H9 (cell line): ENCODE data around the gene CNMD. TPM values are rescaled to one million over a fixed set of nuclear protein-coding genes. Genes with fewer than 3 reads are reported as not detected.

Source experiments
- DNase-seq: peaks from one replicate; pipeline ENCODE4 v3.0.0-alpha.2; 2017
- H2AFZ ChIP-seq: one replicate; pipeline ENCODE4 v1.6.1; 2013; ENCODE audit warnings: mild to moderate bottlenecking, low read length, control low read depth, moderate library complexity
- H2AK5ac ChIP-seq: 2 replicates; pipeline ENCODE4 v1.6.1; 2013; ENCODE audit warnings: low read length, control low read depth, mixed read lengths; ENCODE audit not compliant: insufficient read length
- H2BK120ac ChIP-seq: one replicate; pipeline ENCODE4 v1.6.1; 2013; ENCODE audit warnings: low read depth, mild to moderate bottlenecking, low read length, control low read depth, inconsistent platforms; ENCODE audit not compliant: poor library complexity, severe bottlenecking
- H2BK12ac ChIP-seq: 2 replicates; pipeline ENCODE4 v1.6.1; 2013; ENCODE audit warnings: low read length, control low read depth, mixed read lengths, low read depth; ENCODE audit not compliant: insufficient read length
- H2BK15ac ChIP-seq: 2 replicates; pipeline ENCODE4 v1.6.1; 2013; ENCODE audit warnings: low read depth, low read length, control low read depth
- H2BK20ac ChIP-seq: one replicate; pipeline ENCODE4 v1.6.1; 2013; ENCODE audit warnings: low read depth, mild to moderate bottlenecking, low read length, control low read depth, inconsistent platforms; ENCODE audit not compliant: poor library complexity, severe bottlenecking
- H2BK5ac ChIP-seq: 2 replicates; pipeline ENCODE4 v1.6.1; 2013; ENCODE audit warnings: low read length, control low read depth, mixed read lengths; ENCODE audit not compliant: insufficient read length
- H3K14ac ChIP-seq: 2 replicates; pipeline ENCODE4 v1.6.1; 2013; ENCODE audit warnings: low read length, control low read depth; ENCODE audit not compliant: insufficient read depth
- H3K18ac ChIP-seq: 2 replicates; pipeline ENCODE4 v1.6.1; 2013; ENCODE audit warnings: low read depth, mild to moderate bottlenecking, mixed read lengths, low read length, control low read depth; ENCODE audit not compliant: insufficient read length
- H3K23ac ChIP-seq: 2 replicates; pipeline ENCODE4 v1.6.1; 2013; ENCODE audit warnings: low read length, control low read depth, mixed read lengths, low read depth; ENCODE audit not compliant: insufficient read length
- H3K23me2 ChIP-seq: 2 replicates; pipeline ENCODE4 v1.6.1; 2013; ENCODE audit warnings: low read depth, mild to moderate bottlenecking, mixed read lengths, low read length, control low read depth; ENCODE audit not compliant: insufficient read length, poor library complexity, severe bottlenecking
- H3K27ac ChIP-seq: 2 replicates; pipeline ENCODE4 v1.5.1; 2013; ENCODE audit warnings: low read length, control low read depth, mixed read lengths, low read depth; ENCODE audit not compliant: insufficient read length
- H3K27me3 ChIP-seq: 2 replicates; pipeline ENCODE4 v1.6.1; 2013; ENCODE audit warnings: low read length, control low read depth, inconsistent platforms; ENCODE audit not compliant: insufficient read depth
- H3K4ac ChIP-seq: 2 replicates; pipeline ENCODE4 v1.6.1; 2013; ENCODE audit warnings: low read depth, mild to moderate bottlenecking, control low read depth, inconsistent platforms, low read length, moderate library complexity
- H3K4me1 ChIP-seq: 2 replicates; pipeline ENCODE4 v1.6.1; 2013; ENCODE audit warnings: low read length, control low read depth, inconsistent platforms; ENCODE audit not compliant: insufficient read depth
- H3K4me2 ChIP-seq: 2 replicates; pipeline ENCODE4 v1.6.1; 2013; ENCODE audit warnings: low read length, control low read depth, mixed read lengths; ENCODE audit not compliant: insufficient read length, insufficient read depth
- H3K56ac ChIP-seq: 2 replicates; pipeline ENCODE4 v1.6.1; 2013; ENCODE audit warnings: low read depth, mild to moderate bottlenecking, mixed read lengths, low read length, control low read depth; ENCODE audit not compliant: insufficient read length
- H3K79me1 ChIP-seq: 2 replicates; pipeline ENCODE4 v1.6.1; 2013; ENCODE audit warnings: low read depth, mild to moderate bottlenecking, moderate library complexity, low read length, control low read depth, inconsistent platforms; ENCODE audit not compliant: insufficient read depth, poor library complexity, severe bottlenecking
- H3K79me2 ChIP-seq: 2 replicates; pipeline ENCODE4 v1.6.1; 2013; ENCODE audit warnings: low read length, control low read depth, inconsistent platforms; ENCODE audit not compliant: insufficient read depth
- H3K9ac ChIP-seq: 2 replicates; pipeline ENCODE4 v1.6.1; 2013; ENCODE audit warnings: low read length, control low read depth, mixed read lengths; ENCODE audit not compliant: insufficient read length; ENCODE audit errors: extremely low read depth
- H3K9me3 ChIP-seq: one replicate; pipeline ENCODE4 v1.6.1; 2013; ENCODE audit warnings: low read depth, low read length, inconsistent platforms; ENCODE audit not compliant: control insufficient read depth
- H3T11ph ChIP-seq: one replicate; pipeline ENCODE4 v1.6.1; 2013; ENCODE audit warnings: mild to moderate bottlenecking, low read length, control low read depth, inconsistent platforms
- H4K20me1 ChIP-seq: one replicate; pipeline ENCODE4 v1.6.1; 2013; ENCODE audit not compliant: control insufficient read depth, insufficient read length, insufficient read depth
- H4K5ac ChIP-seq: 2 replicates; pipeline ENCODE4 v1.6.1; 2013; ENCODE audit warnings: low read depth, mild to moderate bottlenecking, mixed read lengths, low read length, control low read depth; ENCODE audit not compliant: insufficient read length
- H4K8ac ChIP-seq: replicated peaks from 2 replicates; pipeline ENCODE4 v1.6.1; 2013; ENCODE audit warnings: low read length, control low read depth, mixed read lengths, low read depth; ENCODE audit not compliant: insufficient read length
- H4K91ac ChIP-seq: 2 replicates; pipeline ENCODE4 v1.6.1; 2013; ENCODE audit warnings: low read depth, mild to moderate bottlenecking, moderate library complexity, mixed read lengths, low read length, control low read depth; ENCODE audit not compliant: insufficient read length
- H3K27ac Mint-ChIP-seq, 3 experiments: 2 replicates in 2 of 3; 3 replicates in 1 of 3; pipeline ENCODE4 v1.8.0; 2020 to 2021; ENCODE audit warnings: mixed read lengths in 3 of 3, mild to moderate bottlenecking in 1 of 3, moderate library complexity in 1 of 3
- H3K27me3 Mint-ChIP-seq: 2 replicates; pipeline ENCODE4 v1.8.0; 2021; ENCODE audit warnings: low read depth, mild to moderate bottlenecking, moderate library complexity, mixed read lengths
- H3K36me3 Mint-ChIP-seq, 3 experiments: 2 replicates in 2 of 3; 3 replicates in 1 of 3; pipeline ENCODE4 v1.8.0; 2020 to 2021; ENCODE audit warnings: low read depth in 3 of 3, mixed read lengths in 3 of 3; ENCODE audit not compliant: insufficient read depth in 1 of 3
- H3K4me1 Mint-ChIP-seq, 2 experiments: 2 replicates each; pipeline ENCODE4 v1.8.0; 2020; ENCODE audit warnings: mixed read lengths in 2 of 2
- H3K4me3 Mint-ChIP-seq, 2 experiments: 2 replicates in 1 of 2; 3 replicates in 1 of 2; pipeline ENCODE4 v1.8.0; 2020 to 2021; ENCODE audit warnings: mild to moderate bottlenecking in 2 of 2, mixed read lengths in 2 of 2, moderate library complexity in 1 of 2
- H3K9me3 Mint-ChIP-seq, 2 experiments: 2 replicates in 1 of 2; 3 replicates in 1 of 2; pipeline ENCODE4 v1.8.0; 2020; ENCODE audit warnings: mild to moderate bottlenecking in 2 of 2, mixed read lengths in 2 of 2, moderate library complexity in 1 of 2
- CTCF ChIP-seq: fragments of 200-600 bp; sonication (generic); conservative IDR thresholded peaks from 3 replicates; pipeline ENCODE4 v1.8.0; 2021; ENCODE audit warnings: antibody characterized with exemption, mild to moderate bottlenecking
- WGBS: extraction: QIAGEN DNeasy Blood & Tissue Kit; methylation state at CpG from one replicate; pipeline ENCODE4 v1.1.7; 2013; ENCODE audit warnings: missing lambda C conversion rate, low lambda C conversion rate, mixed read lengths; ENCODE audit not compliant: insufficient read length; ENCODE audit errors: extremely low coverage; 5-methylcytosine and 5-hydroxymethylcytosine counted together
- total RNA-seq: library from RNA; stranded (reverse); gene quantifications from 2 replicates; pipeline ENCODE4 v1.2.1, GENCODE V29; 2021

CNMD gene
- total RNA-seq, 1 experiment from 2014 or later: 96.0 TPM

GRCh38 chr13:52785739-52786138 lies 46.1 kb upstream of the CNMD start:
- no peaks in the 10 kb centered on the region for H3K9me3 ChIP-seq
- no peak overlapping the region for H2AFZ ChIP-seq
- H4K5ac ChIP-seq: no peak overlapping the region
- H3K14ac ChIP-seq: no peak overlapping the region
- Mint-ChIP-seq H3K4me3 (no peak overlapping the region), H3K27ac (no peak overlapping the region), H3K27me3 (peaks cover 2% of the 10 kb centered on the region; the same call in 1 of the 2 replicates), H3K36me3 (no peaks in the 10 kb centered on the region; a peak in 1 of 7 replicates), H3K4me1 (peaks cover 19 to 20% of the 10 kb centered on the region in 2 experiments), H3K9me3 (no peaks in the 10 kb centered on the region)
- no peak overlapping the region for H2BK12ac ChIP-seq
- no peak overlapping the region for H3K9ac ChIP-seq
- no peak overlapping the region for H2BK15ac ChIP-seq
- no peak overlapping the region for H4K91ac ChIP-seq
- no peak overlapping the region for H3T11ph ChIP-seq
- WGBS: no CpG with 5 or more reads among the region's 5 CpGs
- no peak overlapping the region for H3K56ac ChIP-seq
- no peak for DNase-seq
- H2BK20ac ChIP-seq: no peak overlapping the region
- no peak for TF ChIP-seq CTCF
- H3K4ac ChIP-seq: no peak overlapping the region
- H3K4me1 ChIP-seq: peaks cover 8% of the 10 kb centered on the region
- no peaks in the 10 kb centered on the region for H3K27me3 ChIP-seq
- no peaks in the 10 kb centered on the region for H3K23me2 ChIP-seq
- no peak overlapping the region for H3K27ac ChIP-seq
- no peak overlapping the region for H3K4me2 ChIP-seq
- no peak overlapping the region for H3K23ac ChIP-seq
- no peak overlapping the region for H4K8ac ChIP-seq
- H2AK5ac ChIP-seq: no peak overlapping the region
- no peak overlapping the region for H3K18ac ChIP-seq
- no peaks in the 10 kb centered on the region for H3K79me1 ChIP-seq
- no peak overlapping the region for H2BK120ac ChIP-seq
- H4K20me1 ChIP-seq: no peaks in the 10 kb centered on the region
- H3K79me2 ChIP-seq: no peaks in the 10 kb centered on the region
- no peak overlapping the region for H2BK5ac ChIP-seq
